Limb (tissue), 2 donors: ENCODE results near the gene CHCHD6.
A peak's percentile ranks its signal among the peaks of the same experiment; 100 is the strongest.

Experiments used
- DNase-seq, 2 donors: peaks; one replicate each; pipeline ENCODE4 v3.0.0-alpha.2; 2016; ENCODE audit errors: extremely low spot score in 2 of 2

The CHCHD6 gene

DNA sequence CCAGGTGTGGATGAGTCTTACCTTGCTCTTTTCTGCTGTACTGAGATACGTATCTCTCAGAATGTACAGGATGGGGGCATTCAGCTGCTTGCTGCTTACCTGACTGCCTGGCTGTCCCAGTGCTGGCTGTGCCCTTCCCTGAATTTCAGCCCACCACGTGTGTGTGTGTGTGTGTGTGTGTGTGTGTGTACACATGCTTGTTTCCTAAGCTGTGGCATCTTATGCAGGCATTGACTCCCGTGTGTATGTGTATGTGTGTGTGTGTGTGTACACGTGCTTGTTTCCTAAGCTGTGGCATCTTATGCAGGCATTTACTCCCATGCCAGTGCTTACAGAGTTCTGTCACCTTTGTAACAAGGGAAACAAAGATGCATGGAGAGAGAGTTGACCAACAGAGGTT, 218.4 kb downstream of the CHCHD6 start:
- no peak for DNase-seq

DNA sequence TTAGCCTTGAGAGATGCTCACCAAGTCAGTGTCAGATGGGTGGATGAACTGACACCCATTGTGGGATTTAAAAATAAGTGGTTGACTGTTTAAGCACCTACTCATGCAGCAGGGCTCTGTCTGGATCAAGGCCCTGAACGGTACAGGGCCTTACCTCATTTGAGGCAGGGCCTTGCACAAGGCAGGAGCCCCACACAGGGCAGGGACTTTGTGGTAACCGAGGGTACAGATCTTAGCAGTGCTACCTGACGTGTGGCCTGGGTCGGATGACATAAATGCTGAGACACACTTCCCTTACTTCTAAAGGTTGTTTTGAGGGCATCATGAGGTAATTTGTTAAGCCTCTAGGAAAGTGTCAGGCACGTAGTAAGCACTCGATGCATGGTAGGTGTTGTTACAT, 219.4 kb downstream of the CHCHD6 start:
- DNase-seq: no peak

DNA sequence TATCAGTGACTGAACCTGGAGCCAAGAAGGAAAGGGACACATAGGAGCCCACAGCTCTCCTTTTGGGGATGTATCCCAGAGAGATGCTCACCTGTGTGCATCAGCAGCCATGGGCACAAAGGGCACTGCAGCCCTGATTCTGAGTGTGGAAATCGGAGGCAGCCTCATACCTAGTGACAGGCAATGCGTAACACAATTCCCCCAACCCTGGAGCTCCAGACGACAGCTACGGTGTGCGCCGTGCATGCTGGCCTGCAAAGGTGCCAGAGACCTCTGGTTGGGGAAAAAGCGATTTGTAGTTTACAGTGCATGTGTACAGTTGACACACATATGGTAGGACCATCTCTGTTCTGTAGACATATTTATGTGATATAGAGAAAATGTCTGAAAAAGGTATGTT, 219.9 kb downstream of the CHCHD6 start:
- DNase-seq: no peak

DNA sequence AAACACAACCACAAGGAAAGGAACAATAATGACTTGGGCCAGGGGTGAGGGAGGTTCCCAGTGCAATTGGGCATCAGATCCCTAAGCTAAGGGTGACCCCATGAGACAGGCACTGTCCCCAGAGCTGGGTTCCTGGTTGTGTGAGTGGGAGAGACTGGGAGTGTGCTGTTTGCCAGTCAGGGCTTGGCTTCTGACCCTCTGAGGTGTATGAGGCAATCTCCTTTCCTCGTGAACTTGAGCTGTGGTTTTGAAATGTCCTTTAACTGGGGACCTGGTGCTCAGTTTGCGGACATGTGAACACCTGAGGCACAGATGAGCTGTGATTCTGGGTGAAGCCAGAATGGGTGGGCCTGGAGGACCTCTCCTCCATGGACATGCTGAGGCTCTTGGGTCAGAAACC, 220.4 kb downstream of the CHCHD6 start:
- no peak for DNase-seq

DNA sequence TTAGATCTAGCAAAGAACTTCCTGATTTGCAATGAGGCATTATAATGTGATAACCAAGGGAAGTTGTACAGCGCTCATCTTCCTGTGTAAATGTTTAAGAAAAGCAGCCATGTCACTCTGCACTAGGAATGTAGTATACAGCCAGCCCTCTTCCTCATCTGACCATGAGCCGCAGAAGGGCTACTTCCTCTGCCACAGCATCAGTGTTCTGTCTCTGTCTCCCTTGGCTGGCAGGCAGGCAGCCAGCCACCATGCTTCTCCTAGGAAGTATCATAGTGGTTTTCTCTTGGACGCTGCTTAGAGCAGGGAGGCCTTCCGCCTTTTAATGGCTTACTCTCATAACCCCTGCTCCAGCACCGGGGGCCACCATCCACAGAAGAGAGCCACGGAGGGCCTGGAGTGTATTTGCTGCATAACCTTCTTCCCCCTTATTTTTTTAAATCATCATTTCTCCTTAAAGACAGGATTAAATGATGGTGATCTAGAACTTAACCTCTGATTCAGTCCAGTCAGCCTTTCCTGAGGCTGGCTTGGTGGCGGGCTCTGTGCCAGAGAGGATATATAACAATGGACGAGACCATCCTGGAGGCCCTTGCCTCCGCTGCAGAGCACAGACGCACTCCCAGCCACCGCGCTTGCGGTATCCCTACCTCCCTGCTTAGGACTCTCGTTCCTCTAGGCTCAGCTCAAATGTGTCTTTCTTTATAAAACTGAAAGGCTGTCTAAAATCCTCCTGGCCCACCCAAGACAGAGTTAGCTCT, 221.6 kb downstream of the CHCHD6 start:
- no peak for DNase-seq

DNA sequence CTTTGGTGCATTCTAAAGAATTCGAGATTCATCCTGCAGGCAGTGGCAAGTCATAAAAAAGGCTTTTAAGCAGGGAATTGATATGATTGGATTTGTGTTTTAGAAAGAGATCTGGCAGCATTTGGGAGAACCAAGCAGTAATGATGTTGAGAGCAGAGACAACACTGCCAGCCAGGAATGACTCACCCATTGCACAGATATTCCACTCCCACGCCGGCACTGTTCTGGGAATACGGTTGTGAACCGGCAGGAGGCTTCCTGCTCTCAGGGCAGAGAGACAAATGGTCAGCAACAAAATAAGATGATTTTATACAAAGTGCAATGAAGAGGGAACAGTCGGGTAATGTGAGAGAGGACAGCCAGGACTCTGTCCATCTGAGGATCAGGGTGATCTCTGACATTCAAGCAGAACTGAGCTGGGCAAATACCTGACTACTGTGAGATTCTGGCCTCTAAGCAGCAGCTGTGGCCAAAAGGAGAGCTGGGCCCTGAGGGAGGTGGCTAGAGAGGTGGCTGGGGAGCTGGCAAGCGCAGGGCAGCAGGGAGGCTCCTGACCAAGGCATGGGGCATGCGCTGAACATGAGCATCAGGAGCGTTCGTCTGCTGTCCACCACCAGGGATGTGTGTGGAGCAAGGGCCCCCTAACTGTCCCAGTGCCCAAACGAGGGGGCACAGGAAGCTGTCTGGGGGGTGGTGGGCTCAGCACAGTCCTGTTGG, 222.8 kb downstream of the CHCHD6 start:
- DNase-seq: no peak

DNA sequence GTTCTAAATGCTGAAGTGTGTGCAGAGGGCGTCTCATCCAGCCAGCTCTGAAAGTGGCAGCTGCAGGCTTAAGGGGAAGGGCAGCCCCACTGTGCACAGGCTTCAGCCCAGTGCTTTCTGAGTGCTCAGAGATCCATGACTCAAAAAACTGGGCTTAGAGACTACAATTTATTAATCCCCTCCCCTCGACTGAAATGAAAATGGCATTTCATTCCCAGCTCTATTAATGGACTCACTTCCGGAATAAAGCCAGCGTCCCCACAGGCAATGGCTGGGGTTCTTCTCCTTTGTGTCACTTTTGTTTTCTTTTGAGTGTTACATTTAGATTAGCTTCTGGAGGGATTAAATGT, 223.3 kb downstream of the CHCHD6 start:
- no peak for DNase-seq

DNA sequence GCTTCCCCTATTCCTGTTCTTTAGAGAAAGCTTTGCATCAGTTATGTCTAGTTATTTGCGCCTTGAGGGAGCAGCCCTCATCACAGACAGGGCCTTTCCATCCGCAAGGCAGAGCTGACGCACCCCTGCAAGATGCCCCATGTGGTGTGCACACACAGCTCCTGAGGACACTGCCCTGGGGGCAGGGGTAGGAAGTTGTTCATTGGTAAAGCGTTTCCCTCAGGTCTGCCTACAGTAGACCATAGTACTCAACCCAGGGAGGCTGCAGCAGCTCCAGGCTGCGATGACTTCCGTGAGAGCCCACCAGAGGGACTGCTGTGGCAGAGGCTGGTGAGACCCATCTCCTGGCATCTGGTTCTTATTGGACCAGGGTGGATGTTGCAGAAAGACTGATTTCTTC, 223.8 kb downstream of the CHCHD6 start:
- no peak for DNase-seq

DNA sequence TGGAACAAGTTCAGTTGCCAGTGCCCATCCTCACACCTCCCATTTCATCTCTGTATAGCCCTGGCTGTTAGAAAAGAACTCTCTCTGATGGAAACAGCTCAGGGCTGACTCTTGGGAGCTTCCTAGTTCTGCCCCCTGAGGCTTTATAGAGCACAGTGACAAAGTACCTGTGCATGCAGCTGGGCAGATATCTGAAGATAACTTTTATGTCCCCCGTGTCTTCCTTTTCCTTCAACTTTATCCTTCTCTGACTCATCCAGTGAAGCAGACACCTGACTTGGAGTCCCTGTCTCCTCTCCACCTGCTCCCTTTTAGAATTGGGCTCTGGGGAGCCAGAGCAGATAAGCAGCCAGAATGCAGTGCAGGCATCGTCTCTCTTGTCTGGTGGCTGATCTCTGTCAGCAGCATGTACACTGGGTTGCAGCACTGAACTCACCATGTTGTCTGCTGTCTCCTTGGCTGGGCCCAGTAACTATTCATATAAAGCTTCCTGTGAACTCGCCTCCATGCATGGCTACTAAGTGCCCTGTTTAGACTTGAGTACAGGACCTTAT, 225.0 kb downstream of the CHCHD6 start:
- DNase-seq: peak in 1 of 2 donors; percentile 7

DNA sequence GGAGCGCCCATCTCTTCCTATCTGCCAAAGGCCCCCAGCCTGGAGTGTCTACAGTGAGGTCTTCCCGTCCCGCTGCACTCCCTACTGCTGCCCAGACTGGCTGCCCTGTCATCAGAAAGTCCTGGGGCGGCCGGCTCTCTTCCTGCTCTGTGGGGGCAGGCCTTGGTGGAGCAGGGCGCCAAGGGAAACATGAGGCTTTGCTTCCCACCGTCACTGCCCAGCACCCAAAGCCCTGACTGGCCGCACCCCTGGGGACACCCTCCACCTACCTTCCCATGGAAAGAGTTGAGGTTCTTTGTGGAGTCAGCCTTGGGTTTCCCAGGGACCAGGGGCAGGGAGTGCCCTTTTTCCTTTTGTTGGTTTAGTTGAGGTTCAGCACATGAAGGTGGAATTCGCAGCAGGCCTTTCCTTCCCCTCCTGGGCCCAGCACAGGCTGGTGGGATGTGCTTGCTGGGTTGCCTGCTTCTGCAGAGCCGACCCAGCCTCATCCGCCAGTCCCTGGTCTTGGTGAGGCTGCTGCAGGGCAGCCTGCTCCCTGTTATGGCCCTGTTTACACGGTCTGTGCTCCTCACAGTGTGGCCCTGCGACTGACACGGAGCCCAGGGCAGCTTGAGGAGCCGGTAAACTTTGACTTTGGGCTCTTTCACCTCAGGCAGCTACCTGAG, 227.0 kb downstream of the CHCHD6 start:
- peak in 1 of 2 donors; percentile 21 for DNase-seq

DNA sequence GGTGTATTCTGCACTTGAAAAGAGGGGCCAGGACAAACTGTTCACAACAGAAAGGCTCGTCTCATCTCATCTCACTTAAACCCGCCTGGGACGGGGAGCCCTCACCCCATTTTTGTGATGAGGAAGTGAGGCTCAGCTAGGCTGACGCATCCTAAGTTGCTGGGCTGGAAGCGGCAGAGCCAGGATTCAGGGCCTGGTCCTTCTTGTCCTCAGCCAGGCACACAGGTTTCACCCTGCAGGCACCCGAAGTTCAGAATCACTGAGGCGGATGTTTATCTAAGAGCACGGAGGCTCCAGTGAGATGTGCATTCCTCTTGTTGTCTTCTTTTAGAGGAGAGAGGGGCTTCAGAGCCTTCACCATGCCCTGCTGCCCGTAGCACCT, 227.8 kb downstream of the CHCHD6 start:
- peak in 1 of 2 donors; percentile 12 for DNase-seq

DNA sequence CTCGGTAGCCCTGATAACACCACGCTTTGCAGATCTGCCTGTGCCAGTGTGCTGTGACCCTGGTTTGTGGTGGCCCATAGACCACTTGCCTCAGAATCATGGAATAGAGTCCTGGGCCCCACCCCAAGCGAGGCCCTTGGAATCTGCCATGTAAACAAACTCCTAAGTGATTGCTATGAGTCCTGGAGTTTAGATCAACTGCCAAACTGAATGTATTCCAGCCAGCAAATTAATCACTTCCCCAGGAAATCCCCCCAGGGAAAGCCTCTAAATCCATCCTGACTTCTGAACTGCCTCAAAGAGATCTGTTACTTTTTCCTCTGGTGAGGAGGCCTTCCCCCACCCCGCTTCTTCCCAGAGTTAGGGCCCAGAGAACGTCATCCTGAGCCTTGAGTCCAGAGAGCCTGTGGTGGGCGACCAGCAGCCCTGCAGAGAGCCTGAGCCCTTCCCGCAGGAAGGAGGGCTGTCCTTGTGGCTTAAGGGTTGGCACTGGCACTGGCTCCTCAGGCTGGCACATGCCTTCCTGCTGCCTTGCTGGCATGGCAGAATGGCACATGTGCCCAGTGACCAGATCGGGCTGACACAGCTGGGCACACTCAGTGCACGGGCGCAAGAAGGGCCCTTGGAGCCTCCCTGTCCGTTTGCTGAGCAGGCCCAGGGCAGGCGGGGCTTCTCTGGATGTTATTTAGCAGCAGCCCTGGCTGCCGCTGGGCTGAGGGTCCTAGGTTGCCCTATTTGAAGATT, 228.3 kb downstream of the CHCHD6 start:
- peak in 1 of 2 donors; percentile 21 for DNase-seq

DNA sequence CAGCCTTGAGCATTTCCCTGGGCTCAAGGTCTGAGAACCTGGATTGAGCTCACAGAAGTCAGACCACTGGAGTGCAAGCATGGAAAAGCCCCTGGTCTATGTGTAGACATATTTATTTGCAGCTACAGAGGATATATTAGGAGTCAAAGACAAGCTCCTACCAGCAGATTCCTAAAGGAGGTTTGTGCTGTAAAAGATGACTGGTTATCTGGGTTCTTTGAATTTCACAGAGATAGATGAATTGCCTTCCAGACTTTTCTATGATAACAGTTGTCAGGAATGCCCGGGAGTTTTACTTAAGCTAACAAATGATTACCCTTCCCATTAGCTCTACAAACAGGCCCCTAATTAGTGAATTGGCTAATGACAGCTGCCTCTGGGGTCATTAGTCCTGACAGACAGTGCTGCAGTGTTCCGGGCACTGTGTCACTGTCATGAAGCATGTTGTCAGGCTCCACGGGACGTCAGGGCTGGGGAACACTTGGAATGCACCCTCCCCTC, 230.0 kb downstream of the CHCHD6 start:
- peak in 1 of 2 donors; percentile 25 for DNase-seq

DNA sequence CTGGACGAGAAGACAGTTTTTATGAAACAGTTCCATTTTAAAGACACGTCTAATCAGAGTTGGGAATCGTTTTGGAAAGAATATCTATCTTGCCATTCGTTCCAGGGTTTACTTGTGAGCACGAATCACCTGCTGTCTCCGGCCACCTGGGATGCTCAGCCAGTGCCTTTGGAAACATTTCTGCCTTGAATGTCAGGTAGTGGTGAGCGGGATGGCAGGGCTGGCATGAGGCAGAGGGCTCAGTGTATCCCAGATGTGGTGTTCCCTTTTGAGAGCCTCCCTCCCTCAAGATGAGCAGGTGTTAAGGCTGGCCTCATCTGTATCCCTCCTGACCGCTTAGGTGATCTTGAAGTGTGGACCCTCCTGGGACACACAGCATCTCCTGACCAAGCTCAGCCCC, 231.0 kb downstream of the CHCHD6 start:
- peak in 1 of 2 donors; percentile 2 for DNase-seq

DNA sequence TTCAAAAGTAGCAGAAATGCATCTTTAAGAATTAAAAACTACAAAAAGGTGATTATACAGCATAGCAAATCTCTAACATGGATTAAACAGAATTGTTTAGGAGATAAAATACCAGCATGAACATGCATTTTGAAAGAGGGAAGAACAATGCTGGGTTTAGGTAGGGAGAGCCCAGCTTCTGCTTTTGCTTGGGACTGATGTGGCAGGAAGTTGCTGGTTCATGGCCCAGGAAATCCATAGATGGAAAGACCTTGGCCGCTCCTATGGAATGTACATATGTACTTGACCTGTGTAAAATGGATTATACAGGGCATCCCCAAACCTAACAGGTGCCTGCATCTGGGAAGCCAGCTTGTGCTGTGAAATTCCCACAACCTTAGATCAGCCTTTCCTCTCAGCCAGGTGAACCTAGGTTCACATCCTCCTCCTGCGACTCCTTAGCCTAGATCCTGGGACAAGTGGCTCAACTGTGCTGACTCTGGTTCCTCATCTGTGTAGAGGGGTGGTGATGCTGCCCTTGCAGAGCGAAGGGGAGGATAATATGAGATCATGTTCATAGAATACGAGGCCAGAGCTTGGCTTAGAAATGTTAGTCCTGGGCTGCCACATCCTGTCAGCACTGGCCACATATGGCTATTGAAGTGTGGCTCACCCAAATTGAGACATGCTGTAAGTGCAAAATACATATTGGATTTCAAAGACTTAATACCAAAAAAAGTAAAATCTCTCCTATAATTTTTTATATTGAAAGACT, 231.9 kb downstream of the CHCHD6 start:
- peak in 1 of 2 donors; percentile 4 for DNase-seq

DNA sequence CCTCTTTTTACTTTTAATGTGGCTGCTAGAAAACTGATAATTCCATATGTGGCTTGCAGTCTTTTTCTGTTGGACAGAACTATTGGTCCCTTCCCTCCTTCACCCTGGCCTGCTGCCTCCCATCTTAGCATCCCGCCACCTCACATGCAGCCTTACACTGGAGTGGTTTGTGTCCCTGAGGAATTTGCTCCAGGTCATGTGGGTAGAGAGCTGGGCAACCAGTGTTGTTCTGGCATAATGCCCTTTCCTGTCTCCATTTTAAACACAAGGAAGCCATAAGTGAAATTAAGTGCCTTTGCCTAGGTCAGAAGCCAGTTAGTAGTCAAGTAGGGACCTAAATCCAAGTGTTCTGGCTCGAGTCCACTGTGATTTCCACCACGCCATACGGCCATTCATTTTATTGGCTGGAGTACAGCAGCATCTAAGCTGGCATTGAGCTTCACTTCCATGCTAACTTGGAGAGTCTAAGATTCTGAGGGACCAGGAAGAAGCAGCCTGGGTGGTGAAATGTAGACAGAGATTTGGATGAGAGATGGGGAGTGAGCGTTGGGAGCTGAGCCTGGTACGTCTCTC, 232.9 kb downstream of the CHCHD6 start:
- DNase-seq: peak in 1 of 2 donors; percentile 14

DNA sequence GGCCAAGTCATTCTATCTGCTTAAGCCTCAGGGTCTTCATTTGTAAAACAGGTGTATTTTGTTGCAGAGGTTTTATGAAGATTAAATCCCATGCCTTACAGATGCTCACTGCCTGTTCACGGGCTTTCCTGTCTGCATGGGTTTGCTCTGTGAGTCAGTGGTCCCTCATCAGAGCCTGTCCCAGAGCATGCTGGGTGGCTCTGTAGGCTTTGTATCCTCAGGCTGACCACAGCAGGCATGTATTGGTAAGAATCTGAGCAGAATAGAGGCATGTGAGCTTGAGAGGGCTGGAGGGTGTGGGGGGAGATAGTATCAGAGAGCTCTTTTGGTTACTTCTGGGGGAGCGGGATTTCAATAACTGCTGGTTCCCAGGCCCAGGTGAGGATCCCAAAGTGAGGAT, 233.5 kb downstream of the CHCHD6 start:
- DNase-seq: peak in 1 of 2 donors; percentile 17

DNA sequence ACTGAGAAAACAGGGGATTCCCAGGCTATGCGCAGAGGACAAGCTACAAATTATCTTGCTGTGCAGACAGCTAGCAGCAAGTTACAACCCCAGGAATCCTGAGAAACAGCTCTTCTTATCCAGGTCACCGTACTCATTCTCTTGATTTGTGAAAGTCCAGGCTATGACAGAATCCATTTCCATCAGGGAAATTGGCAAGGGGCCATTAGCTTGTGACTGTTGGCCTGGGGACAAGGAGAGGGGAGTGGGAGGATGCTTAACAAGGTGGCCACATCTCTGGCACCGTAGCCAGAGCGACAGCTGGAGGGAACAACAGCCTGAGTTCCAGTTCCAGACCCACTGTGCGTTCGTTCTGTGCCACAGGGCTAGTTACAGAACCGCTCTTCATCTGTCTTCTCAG, 233.9 kb downstream of the CHCHD6 start:
- peak in 1 of 2 donors; percentile 43 for DNase-seq

DNA sequence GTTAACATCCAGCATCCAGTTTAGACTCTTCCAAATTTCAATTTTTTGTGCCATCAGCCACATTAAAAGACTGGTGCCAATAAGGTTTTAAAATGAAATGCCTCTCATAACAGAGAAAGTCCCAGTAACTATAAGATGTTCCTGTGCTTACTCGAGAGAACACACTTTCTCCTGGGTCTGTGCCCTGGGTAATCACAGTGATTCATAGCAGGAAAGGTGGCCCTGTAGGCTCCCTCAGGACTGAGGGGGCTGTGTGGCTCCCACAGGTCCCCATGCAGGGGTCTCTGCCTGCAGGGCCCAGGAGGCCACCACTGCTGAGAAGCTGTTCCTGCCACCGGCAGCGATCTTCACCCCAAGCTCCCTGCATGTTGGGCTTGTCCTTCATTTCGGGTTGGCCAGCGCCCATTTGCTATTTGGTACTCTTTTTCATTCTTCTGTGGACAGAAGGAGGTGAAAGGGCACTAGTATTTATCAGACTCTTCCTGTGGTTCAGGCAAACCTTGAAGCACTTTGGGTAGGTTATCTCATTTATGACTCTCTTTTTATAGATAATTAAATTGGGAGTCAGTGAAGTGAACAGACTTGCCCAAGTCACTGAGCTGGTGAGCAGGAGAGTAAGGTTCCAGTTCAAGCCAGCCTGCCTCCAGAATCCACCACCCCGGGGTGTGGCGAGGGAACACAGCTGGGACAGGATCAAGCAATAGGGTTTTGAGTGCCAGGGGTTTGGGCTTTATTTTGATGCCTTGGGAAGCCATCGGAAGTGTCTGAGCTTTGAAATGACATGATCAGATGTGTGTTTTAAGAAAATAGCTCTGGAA, 234.7 kb downstream of the CHCHD6 start:
- DNase-seq: peak in 1 of 2 donors; percentile 17
